ENCODE data around the gene CD274.
"Not testable (repeated sequence)": the region's sequence is repeated elsewhere in the genome, so short reads cannot be mapped to it uniquely, and the experiment has no call there.

- TF ChIP-seq, protein P1, sequence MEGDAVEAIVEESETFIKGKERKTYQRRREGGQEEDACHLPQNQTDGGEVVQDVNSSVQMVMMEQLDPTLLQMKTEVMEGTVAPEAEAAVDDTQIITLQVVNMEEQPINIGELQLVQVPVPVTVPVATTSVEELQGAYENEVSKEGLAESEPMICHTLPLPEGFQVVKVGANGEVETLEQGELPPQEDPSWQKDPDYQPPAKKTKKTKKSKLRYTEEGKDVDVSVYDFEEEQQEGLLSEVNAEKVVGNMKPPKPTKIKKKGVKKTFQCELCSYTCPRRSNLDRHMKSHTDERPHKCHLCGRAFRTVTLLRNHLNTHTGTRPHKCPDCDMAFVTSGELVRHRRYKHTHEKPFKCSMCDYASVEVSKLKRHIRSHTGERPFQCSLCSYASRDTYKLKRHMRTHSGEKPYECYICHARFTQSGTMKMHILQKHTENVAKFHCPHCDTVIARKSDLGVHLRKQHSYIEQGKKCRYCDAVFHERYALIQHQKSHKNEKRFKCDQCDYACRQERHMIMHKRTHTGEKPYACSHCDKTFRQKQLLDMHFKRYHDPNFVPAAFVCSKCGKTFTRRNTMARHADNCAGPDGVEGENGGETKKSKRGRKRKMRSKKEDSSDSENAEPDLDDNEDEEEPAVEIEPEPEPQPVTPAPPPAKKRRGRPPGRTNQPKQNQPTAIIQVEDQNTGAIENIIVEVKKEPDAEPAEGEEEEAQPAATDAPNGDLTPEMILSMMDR (IDR thresholded peaks at IDR 0.05): not testable (repeated sequence)
- TF ChIP-seq POLR2A (IDR thresholded peaks at IDR 0.05): not testable (repeated sequence)
These were observed 14.5 kb downstream of the CD274 start for GRCh38 chr9:5464831-5465330.

Measured in esophagus squamous epithelium (tissue), 4 donors.